A549 (cell line): Measurements from ENCODE around the gene MCTP1.

Experiments used
- CTCF ChIP-seq: fragments of >200 bp; sonication (Bioruptor Twin); formaldehyde crosslinking; IDR thresholded peaks from 3 replicates; pipeline ENCODE4 v1.5.1; 2016
- MAX ChIP-seq: IDR thresholded peaks from 2 replicates; pipeline ENCODE4 v1.6.1; 2012

- TF ChIP-seq CTCF (no peak), MAX (no peak)
Measured at GRCh38 chr5:94841598-94842322, 443.1 kb downstream of the MCTP1 start.
